Coronary artery (tissue), 2 donors: ENCODE measurements around the gene DEDD2.

Source experiments
- DNase-seq: peaks from one replicate; pipeline ENCODE4 v3.0.0-alpha.2; 2017; ENCODE audit warnings: low spot score
- H3K27ac ChIP-seq, 2 donors: fragments of 200-600 bp; sonication (generic); one replicate each; pipeline ENCODE4 v1.5.1; 2016 to 2019
- H3K4me3 ChIP-seq: fragments of 200-600 bp; sonication (generic); 2 replicates; pipeline ENCODE4 v1.5.1; 2016; ENCODE audit warnings: mild to moderate bottlenecking, moderate library complexity
- TF ChIP-seq, protein P1 (sequence below): fragments of 200-600 bp; sonication (generic); IDR thresholded peaks from one replicate; pipeline ENCODE4 v1.5.1; 2019; ENCODE audit warnings: antibody characterized with exemption

The DEDD2 gene

DNA sequence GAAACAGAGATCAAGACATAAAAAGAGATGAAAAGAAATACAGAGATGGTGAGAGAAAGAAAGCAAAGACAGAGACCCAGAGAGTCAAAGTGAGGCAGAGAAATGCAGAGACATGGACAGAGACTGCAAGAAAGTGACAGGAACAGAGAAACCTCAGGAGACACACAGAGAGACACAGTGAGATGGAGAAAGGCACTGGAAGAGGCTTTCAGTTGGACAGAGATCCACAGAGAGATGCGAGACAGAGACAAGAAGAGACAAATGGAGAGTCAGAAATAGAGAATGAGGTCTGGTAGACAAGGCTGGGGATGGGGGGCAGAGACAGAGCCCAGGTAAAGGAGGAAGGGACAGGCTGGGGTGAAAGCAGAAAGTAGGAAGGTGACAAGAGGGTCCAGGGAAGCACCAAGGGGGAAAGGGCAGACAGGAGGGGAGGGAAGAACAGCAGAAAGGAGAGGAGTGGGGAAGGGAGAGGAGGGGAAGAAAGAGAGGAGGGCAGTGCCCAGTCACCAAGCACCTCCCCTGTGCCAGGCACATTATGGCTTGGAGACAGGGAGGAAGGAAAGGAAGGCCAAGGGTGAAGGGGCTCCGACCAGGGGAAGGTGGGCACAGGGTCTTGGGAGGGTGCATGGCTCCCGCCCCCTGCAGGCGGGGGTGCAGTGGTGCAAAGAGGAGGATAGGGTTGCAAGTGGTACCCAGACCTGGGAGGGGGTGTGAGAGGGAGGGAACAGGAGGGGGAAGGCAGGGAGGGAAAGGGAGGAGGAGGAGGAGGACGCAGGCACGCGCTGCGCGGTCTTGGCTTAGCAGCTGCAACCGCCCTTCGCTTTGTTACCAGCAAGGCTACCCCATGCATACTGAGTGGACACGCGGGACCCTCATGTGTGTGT lies 38.4 kb downstream of the DEDD2 start:
- no peak overlapping the region for H3K4me3 ChIP-seq

DNA sequence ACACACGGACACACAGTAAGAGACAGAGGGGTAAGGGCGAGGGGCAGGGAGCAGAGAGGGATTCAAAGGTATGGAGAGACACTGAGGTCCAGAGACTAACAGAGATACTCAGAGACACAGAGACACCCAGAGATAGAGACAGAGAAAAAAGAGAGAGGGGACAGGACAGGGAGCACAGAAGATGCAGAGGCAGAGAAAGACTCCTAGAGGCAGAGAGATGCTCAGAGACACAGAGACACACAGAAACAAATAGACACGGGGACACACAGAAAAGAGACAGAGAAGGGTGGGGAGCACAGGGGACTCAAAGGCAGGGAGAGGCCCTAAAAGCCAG lies 39.8 kb downstream of the DEDD2 start:
- DNase-seq = no peak
- Histone ChIP-seq H3K27ac (no peak overlapping the region), H3K4me3 (no peak overlapping the region)
- TF ChIP-seq, protein P1, sequence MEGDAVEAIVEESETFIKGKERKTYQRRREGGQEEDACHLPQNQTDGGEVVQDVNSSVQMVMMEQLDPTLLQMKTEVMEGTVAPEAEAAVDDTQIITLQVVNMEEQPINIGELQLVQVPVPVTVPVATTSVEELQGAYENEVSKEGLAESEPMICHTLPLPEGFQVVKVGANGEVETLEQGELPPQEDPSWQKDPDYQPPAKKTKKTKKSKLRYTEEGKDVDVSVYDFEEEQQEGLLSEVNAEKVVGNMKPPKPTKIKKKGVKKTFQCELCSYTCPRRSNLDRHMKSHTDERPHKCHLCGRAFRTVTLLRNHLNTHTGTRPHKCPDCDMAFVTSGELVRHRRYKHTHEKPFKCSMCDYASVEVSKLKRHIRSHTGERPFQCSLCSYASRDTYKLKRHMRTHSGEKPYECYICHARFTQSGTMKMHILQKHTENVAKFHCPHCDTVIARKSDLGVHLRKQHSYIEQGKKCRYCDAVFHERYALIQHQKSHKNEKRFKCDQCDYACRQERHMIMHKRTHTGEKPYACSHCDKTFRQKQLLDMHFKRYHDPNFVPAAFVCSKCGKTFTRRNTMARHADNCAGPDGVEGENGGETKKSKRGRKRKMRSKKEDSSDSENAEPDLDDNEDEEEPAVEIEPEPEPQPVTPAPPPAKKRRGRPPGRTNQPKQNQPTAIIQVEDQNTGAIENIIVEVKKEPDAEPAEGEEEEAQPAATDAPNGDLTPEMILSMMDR = no peak

More for the DNA sequence above, 38.4 kb downstream of the DEDD2 start:
- TF ChIP-seq, protein P1 = no peak
- no peak for DNase-seq
- H3K27ac ChIP-seq = no peak overlapping the region

DNA sequence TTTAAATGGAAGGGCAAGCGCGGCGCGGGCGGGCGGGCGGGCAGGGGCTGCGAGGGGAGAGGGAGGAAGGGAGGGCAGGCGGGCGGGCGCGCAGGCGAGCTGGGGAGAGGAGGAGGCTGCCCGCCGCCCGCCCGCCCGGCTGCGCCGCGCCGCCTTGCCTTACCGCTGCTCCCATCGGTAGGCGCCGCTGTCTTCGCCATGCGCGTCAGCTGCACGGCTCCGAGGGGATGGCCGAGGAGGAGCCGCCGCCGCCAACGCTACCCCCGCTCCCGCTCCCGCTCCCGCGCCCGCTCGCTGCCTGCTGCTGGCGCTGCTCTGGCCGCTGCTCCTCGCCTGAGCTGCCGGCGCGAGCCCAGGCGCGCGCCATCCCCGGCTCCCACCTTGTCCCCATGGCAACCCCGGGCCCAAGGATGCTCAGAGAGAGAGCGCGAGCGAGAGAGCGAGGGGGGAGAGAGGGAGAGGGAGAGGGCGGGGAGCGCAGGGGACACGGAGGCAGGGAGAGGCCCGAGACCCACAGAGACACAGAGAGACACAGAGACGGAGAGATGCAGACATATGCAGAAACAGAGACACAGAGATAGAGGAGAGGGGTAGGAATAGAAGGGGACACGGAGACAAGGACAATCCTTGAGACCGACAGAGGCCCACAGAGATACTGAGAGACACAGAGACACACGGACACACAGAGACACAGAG lies 40.3 kb downstream of the DEDD2 start:
- DNase-seq = peak; percentile 79
- Histone ChIP-seq H3K4me3 (peak overlapping the region; percentile 67), H3K27ac (no peak overlapping the region)
- TF ChIP-seq, protein P1 = peak; percentile 51

DNA sequence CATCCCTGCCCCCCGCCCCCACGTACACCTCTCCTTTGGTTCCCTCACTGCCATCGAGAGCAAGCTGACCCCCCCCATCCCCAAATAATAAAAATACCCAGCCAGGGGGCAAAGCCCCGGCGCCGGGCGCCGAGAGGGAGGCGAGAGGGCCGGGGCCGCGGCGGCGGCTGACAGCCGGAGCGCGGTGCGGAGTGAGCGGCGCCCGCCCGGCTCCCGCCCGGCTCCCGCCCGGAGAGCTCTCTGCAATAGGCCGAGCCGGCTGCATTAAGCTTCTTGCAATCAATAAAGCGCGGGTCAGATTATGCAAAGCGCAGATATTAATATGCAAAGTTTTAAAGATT lies 40.9 kb downstream of the DEDD2 start:
- DNase-seq = no peak
- Histone ChIP-seq H3K4me3 (peak overlapping the region; percentile 67), H3K27ac (no peak overlapping the region)
- TF ChIP-seq, protein P1 = no peak

DNA sequence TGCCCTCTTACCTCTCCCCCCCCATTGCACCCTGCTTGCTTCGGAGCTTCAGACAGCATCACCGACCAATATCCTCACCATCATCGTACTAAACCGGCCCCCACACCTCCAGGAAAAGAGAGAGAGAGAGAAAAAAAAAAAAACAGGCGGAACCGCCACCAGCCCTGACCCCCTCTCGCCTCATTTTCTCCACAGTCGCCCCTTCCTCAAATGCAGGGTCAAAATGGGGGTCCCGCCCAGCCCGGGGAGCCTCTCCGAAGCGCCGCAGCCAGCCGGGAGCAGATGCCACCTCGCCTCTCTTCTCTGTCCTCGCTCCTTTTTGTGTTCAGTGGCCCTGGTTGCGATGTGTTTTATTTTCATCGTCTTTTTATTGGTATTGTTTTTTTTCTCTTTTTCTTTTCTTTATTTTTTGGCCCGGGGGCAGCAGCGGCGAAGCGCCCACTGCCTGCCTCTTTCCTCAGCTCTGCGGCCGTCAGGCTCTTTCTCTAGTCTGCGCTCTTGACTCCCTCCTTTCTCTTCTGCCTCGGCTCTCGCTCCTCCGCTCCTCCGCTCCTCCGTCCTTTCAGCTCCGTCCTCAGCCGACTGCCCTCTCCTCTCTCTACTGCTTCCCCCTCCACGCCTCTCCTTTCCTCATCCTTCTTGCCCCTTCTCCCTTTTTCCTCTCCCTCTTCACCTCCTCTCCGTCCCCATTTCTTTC lies 41.4 kb downstream of the DEDD2 start:
- Histone ChIP-seq H3K27ac (no peak overlapping the region), H3K4me3 (peak overlapping the region; percentile 67)
- DNase-seq = no peak
- TF ChIP-seq, protein P1 = no peak

DNA sequence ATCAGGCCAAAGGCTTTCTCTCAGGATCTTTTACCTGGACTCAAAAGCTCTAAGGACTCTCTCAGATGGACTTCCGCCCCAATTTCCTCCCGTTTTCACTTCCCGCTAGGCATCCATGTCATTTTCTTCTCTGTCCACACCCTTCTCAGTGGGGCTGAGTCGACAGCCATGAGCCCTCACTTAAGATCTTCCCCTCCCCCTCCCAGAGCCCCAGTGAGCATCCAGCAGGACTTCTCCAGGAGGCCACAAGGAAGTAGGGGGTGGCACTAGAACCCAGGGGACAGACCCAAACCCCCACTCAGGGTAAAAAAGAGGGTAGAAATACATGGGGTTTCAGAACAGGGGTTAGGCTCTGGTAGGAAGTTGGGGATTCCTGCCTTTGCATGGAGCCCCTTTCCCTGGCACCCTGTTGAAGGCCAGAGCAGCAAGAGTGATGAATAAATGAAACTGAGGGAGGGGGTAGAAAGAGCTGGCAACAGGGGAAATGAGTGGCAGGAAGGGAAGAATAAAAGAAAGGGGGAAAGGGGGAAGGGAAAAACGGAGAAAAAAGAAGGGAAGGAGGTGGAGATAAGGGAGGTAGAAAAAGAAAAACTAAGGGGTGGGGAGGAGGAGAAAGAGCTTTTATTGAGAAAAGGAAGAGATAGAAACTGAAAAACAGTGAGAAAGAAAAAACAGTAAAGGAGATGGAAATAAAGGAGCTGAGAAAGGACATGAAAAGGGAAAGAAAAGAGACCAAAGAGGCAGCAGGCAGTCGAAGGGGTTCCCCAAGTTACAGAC lies 42.3 kb downstream of the DEDD2 start:
- DNase-seq = no peak
- no peak overlapping the region for H3K27ac ChIP-seq
- no peak overlapping the region for H3K4me3 ChIP-seq
- TF ChIP-seq, protein P1 = no peak
